ENCODE measurements around the gene HSPB8.

The HSPB8 gene

GRCh38 chr12:119171291-119171690 is 7.4 kb upstream of the HSPB8 start:
- DNase-seq (ENCODE audit: low read depth) = no peak

GRCh38 chr12:119171691-119172425 is 6.9 kb upstream of the HSPB8 start:
- no peak for DNase-seq (ENCODE audit: low read depth)

DNA sequence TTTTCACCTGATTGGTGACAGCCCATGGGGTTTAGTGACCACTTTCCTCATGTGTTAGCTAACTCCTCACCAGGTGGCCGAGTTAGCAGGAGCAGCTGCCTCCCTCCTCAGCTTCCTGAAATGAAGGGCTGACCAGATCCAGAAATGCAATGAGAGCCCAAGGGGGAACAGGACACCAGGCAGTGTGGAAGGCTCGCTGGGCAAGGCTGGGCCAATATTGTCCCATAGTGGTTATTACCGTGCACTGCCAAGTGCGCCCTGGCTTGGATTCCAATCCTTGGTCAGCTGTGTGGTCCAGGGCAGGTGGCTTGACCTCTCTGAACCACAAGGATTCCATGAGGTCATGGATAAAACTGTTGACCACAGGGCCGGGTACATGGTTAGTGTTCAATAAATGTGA is 3.6 kb upstream of the HSPB8 start:
- DNase-seq (ENCODE audit: low read depth) = no peak

DNA sequence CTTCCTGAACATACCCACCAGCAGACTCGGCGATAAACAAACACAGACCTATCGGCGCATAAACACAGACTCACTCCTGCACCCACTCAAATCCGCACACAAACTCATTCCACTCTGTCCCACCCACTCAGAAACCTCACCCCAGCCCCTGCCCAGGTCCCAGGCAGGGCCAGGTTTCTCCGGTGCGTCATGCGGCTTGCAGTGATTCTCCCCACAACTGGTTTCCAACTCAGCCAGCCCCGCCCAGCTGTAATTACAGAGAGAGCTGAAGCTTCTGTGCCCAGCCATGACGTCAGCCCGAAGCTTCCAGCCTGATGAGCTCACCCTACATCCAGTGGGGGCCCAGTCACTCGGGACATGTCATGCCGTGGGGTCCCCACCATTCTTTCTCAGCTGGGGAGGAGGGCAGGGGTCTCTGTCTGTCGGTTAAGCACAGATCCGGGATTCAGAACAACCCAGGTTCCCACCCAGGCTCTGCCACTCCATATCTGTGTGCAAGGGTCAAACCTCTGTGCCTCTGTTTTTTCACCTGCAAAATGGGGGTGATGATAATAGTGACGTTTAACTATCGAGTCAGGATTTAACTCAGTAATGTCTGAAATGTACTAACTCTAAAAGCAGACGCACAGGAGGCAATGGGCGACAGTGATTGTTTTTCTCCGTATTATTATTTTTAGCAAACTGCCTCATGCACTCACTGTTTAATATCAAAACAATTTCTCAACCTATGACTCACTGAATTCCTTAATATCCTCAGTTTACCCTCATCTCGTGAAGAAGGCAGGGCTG is 2.3 kb upstream of the HSPB8 start:
- no peak for DNase-seq (ENCODE audit: low read depth)

- no peak for DNase-seq (ENCODE audit: low read depth)
Measured at GRCh38 chr12:119177056-119177325, 1.7 kb upstream of the HSPB8 start.

DNA sequence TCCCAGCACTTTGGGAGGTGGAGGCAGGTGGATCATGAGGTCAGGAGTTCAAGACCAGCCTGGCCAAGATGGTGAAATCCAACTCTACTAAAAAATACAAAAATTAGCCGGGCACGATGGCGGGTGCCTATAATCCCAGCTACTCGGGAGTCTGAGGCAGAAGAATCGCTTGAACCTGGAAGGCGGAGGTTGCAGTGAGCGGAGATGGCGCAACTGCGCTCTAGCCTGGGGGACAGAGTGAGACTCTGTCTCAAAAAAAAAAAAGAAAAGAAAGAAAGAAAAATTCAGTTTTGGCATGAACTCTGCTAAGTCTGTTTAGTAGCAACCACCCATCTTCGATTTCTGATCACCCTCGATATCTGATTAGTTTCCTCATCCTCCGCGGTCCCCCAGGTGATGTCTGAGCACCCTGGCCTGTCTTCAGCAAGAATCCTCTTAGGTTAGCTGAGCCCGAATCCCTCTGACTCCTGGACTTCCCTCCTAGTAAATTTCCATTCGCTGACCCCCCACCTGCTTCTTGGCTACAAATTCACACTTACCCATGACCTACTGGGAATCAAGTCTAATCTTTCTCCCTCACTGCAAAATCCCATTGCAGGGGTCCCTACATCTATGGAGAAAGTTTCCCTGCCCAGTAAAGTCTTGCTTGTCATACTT is 879 bp upstream of the HSPB8 start:
- no peak for DNase-seq (ENCODE audit: low read depth)

- DNase-seq (ENCODE audit: low read depth) = no peak
Measured at GRCh38 chr12:119179335-119180021, 747 bp downstream of the HSPB8 start.

GRCh38 chr12:119180380-119181040 is 1.8 kb downstream of the HSPB8 start:
- no peak for DNase-seq (ENCODE audit: low read depth)

- no peak for DNase-seq (ENCODE audit: low read depth)
Measured at GRCh38 chr12:119181202-119181601, 2.5 kb downstream of the HSPB8 start.

- DNase-seq (ENCODE audit: low read depth) = no peak
Measured at GRCh38 chr12:119181944-119182343, 3.2 kb downstream of the HSPB8 start.

DNA sequence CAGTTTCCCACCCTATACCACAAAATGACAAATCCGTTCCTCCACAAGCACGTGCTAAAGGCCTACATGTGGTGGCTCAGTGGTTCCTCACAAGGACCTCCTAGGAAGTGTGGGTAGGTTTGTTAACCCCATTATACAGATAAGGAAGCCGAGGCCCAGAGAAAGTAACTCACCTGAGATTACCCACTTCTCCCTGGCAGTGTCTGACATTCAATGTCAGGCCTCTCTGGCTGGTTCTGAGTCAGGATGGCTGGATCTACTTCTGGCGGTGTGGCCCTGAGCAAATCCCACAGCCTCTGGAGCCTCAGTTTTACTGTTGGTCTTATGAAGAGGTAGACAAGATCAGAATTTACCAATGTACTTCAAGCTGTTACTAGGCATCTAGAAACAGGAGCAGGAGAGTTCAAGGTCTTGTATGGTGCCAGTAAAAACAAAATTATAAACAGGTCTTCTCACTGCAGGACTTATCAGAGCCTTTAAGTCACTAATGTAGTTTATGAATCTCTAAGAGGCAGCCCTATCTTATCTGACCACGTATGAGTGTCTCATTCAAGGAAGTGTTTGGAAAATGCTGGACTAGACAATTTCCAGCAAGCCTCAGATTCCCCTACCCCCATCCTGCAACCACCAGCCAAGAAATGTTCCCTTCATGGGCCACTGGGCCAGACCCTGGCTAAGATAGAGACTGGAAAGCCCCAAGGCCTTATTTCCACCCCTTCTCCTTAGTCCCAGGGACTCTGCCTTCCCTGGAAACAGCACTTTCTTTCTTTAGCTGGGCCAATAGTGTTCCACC is 4.2 kb downstream of the HSPB8 start:
- DNase-seq (ENCODE audit: low read depth) = no peak

DNA sequence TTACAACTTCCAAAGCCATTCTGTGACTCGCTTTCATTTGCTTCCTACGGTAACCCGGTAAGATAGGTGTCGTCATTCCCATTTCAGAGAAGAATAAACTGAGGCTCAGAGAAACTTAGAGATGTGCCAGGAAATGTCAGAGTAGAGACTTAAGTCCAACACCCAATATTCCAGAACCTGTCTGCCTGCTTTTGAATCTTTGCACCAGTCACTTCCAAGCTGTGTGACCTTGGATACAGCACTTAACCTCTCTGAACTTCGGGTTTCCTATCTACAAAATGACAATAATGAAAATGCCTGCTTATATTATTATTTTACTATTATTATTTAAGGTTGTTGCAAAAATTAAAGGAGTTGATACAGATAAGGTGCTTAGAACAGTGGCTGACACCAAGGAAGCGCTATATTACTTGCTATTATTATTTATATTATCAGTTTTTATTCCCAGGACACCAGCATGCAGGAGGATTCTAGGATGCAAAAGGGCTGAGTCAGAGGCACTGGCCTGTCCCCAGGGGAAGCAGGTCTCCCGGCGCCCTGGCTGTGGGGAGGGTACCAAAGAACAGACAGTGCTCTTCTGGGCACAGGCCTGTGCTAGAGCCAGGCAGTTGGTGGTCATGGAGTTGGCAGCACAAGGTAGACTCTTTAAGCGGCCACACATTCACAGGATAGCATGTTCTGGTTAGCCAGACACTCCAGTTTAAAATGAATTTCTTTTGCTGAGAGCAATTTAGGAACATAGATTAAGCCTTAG is 5.4 kb downstream of the HSPB8 start:
- no peak for DNase-seq (ENCODE audit: low read depth)

GRCh38 chr12:119195256-119195655 is 16.5 kb downstream of the HSPB8 start:
- DNase-seq (ENCODE audit: low read depth) = no peak

- no peak for DNase-seq (ENCODE audit: low read depth)
Measured at GRCh38 chr12:119198440-119198839, 19.7 kb downstream of the HSPB8 start.

DNA sequence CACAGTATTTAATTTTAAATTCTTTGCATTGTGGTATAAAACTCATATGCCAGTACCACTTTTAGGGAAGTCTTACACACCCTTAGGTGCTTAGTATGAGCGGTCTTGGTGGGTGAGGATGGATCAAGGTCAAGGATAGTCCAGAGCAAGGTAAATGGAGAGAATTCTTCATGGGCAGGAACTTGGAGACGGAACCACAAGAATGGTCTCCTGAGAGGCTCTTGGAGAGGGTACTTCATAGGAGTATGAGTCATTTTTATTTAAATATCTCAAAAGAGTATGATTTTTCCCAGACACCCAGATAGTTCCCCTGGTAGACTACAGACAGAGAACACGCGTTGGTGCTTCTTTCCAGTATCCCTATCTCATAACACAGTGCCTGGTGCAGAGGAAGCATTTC is 21.9 kb downstream of the HSPB8 start:
- DNase-seq (ENCODE audit: low read depth) = no peak

GRCh38 chr12:119201789-119202543 is 23.2 kb downstream of the HSPB8 start:
- DNase-seq (ENCODE audit: low read depth) = no peak

DNA sequence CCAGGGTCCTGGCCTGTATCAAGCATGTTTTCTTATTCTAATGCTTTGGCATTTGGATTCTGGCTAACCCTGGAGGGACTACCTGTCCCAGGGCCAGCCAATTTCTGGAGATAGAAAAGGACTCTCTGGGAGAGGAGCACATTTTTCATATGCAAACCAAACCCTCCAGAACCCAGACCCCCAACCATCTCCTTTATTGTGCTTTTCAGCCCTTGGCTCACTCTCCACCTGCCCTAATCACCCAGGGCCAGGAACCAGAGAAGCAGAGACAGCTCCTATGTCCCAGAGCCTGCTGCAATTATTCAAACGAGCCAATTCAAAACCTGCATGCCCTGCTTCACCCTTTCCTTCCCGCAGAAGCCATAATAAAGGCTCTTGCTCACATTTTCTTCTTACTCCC is 23.8 kb downstream of the HSPB8 start:
- no peak for DNase-seq (ENCODE audit: low read depth)

- no peak for DNase-seq (ENCODE audit: low read depth)
Measured at GRCh38 chr12:119204131-119204530, 25.4 kb downstream of the HSPB8 start.

GRCh38 chr12:119204671-119205285 is 26.0 kb downstream of the HSPB8 start:
- no peak for DNase-seq (ENCODE audit: low read depth)
